ENCODE results near the gene SLC12A2. TPM values are rescaled to one million over a fixed set of nuclear protein-coding genes. Genes with fewer than 3 reads are reported as not detected.

SLC12A2 gene
- total and polyA plus RNA-seq, 2 experiments from 2014 or later = 8.1 to 21.3 TPM

DNA sequence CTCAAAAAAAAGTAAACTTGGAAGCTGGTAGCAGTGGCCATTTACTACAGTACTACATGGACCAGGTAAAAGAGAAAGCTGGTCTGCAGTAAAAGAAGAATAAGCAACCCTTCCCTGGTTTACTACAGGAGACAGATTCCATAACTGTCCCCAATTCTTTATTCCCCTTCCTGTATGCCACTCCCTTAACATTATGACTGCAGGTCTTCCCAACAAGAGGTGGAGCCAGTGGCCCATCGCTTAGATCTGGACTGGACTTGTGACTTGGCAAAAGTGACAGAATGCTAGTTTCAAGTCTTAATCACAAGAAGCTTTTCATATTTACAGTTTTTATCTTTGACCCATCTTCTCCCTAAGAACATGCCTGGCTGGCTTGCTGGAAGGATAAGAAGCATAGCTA lies 42.6 kb upstream of the SLC12A2 start:
- Histone ChIP-seq H3K27ac (ENCODE audit: low read depth) (no peak overlapping the region), H3K36me3 (ENCODE audit: insufficient read depth) (no peaks in the 10 kb centered on the region), H2AFZ (no peak overlapping the region), H3K4me2 (no peak overlapping the region), H3K4me3 (no peak overlapping the region), H4K20me1 (replicated peaks; ENCODE audit: insufficient read depth) (no peaks in the 10 kb centered on the region), H3F3A (replicated peaks; ENCODE audit: low read depth) (no peaks in the 10 kb centered on the region), H3K27me3 (ENCODE audit: insufficient read depth) (no peaks in the 10 kb centered on the region), H3K79me2 (replicated peaks; ENCODE audit: insufficient read depth) (no peaks in the 10 kb centered on the region), H3K4me1 (ENCODE audit: insufficient read depth) (no peaks in the 10 kb centered on the region), H3K9me2 (ENCODE audit: insufficient read depth) (no peaks in the 10 kb centered on the region)
- Mint-ChIP-seq H3K27me3 (ENCODE audit: insufficient read depth, low read depth, poor library complexity) (no peaks in the 10 kb centered on the region), H3K27ac (no peak overlapping the region), H3K36me3 (ENCODE audit: low read depth) (no peaks in the 10 kb centered on the region; the same call in 2 of the 3 replicates), H3K4me1 (no peaks in the 10 kb centered on the region), H3K4me3 (no peak overlapping the region), H3K9me3 (peaks cover 2% of the 10 kb centered on the region; the same call in 1 of the 3 replicates)
- ATAC-seq (no peak), DNase-seq (ENCODE audit: low spot score) (no peak)
- TF ChIP-seq STAT1 (IDR thresholded peaks at IDR 0.05; ENCODE audit: unreplicated experiment) (no peak), ZNF462 (CRISPR knock-in tag; IDR thresholded peaks at IDR 0.05) (no peak), ZNF114 (CRISPR knock-in tag; IDR thresholded peaks at IDR 0.05) (no peak), EZH2 (IDR thresholded peaks at IDR 0.05; ENCODE audit: low read depth, unreplicated experiment) (no peak), JUNB (IDR thresholded peaks at IDR 0.05; ENCODE audit: unreplicated experiment) (no peak)
- TF ChIP-seq, protein P1, sequence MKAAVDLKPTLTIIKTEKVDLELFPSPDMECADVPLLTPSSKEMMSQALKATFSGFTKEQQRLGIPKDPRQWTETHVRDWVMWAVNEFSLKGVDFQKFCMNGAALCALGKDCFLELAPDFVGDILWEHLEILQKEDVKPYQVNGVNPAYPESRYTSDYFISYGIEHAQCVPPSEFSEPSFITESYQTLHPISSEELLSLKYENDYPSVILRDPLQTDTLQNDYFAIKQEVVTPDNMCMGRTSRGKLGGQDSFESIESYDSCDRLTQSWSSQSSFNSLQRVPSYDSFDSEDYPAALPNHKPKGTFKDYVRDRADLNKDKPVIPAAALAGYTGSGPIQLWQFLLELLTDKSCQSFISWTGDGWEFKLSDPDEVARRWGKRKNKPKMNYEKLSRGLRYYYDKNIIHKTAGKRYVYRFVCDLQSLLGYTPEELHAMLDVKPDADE (IDR thresholded peaks at IDR 0.05) = no peak
- TF ChIP-seq, protein P2, sequence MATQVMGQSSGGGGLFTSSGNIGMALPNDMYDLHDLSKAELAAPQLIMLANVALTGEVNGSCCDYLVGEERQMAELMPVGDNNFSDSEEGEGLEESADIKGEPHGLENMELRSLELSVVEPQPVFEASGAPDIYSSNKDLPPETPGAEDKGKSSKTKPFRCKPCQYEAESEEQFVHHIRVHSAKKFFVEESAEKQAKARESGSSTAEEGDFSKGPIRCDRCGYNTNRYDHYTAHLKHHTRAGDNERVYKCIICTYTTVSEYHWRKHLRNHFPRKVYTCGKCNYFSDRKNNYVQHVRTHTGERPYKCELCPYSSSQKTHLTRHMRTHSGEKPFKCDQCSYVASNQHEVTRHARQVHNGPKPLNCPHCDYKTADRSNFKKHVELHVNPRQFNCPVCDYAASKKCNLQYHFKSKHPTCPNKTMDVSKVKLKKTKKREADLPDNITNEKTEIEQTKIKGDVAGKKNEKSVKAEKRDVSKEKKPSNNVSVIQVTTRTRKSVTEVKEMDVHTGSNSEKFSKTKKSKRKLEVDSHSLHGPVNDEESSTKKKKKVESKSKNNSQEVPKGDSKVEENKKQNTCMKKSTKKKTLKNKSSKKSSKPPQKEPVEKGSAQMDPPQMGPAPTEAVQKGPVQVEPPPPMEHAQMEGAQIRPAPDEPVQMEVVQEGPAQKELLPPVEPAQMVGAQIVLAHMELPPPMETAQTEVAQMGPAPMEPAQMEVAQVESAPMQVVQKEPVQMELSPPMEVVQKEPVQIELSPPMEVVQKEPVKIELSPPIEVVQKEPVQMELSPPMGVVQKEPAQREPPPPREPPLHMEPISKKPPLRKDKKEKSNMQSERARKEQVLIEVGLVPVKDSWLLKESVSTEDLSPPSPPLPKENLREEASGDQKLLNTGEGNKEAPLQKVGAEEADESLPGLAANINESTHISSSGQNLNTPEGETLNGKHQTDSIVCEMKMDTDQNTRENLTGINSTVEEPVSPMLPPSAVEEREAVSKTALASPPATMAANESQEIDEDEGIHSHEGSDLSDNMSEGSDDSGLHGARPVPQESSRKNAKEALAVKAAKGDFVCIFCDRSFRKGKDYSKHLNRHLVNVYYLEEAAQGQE (IDR thresholded peaks at IDR 0.05; ENCODE audit: unreplicated experiment) = no peak

Measured in GM23338 (cell line).